Fibroblast of skin of right biceps (primary cell): ENCODE results near the gene RANBP9.
A peak's percentile ranks its signal among the peaks of the same experiment; 100 is the strongest.

ENCODE experiments used
- DNase-seq: peaks from one replicate; pipeline ENCODE4 v3.0.0-alpha.2; 2013

RANBP9 gene

DNA sequence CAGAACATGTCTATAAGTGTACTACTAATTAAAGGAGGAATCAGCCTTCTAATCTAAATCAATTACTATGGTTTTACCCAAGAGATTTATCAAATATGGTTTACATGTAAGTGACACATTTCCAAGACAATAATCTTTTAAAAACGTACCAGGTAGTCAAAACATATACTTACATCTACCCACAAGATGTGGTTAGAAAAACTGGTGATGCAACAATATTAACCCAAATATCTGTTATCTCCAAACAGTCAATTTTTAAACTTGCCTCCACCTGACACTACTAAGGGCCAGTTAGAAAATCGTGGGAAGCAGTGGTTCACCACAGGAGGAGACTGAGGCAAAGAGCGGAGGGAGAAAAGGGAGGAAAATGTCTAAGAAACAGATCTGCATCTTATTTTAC, 68.5 kb downstream of the RANBP9 start:
- no peak for DNase-seq

DNA sequence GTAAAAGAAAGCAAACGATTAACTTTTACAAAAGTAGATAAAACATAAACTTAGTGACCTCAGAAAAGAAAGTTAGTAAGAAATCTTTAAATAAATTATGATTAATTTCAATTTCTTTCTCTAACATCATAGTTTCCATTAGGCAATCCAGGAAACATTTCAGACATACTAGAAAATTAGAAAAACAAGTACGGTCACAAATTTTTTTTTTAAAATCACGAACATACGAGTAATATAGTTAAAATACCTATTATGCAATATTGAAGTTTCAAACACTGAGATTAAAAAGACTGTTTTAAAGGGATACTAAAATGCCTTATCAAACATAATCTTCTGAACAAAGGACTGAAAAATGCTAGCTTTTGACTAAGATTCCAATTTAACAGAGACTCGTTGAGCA, 70.3 kb downstream of the RANBP9 start:
- DNase-seq, result peak; percentile 25

DNA sequence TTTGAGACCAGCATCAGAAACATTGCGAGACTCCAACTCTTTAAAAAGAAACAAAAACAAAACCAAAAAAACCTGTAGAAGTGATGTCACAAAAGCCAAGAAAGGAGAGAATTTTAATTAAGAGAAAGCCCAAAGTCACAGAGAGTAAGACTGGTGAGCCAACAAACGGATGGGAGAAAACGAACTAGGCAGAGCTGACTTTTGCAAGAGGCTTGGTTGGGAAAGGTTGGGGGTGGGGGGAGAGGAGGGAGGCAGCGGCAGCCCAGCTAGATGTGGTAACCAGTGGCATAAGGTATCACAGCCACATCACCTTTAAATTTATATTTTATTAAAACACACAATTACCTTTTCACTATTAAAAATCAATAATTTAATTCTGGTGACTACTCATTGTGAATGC, 73.0 kb downstream of the RANBP9 start:
- DNase-seq, result no peak

DNA sequence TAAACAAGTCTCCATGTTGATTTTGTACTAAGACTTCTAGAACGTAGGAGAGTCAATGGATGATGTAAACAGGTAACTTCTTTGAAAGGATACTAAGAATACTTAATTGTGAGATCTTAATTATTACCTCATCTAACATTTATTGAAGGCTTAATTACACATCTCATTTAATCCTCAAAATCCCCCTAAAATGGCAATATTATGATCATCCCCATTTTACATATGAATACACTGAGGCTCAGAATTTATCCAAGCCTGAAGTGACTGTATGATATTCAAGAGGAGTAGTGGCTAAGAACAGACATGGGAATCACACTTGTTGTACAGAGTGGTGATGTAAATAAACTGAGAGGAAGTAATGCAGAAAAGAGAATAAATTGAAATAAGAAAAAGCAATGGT, 73.6 kb downstream of the RANBP9 start:
- no peak for DNase-seq

DNA sequence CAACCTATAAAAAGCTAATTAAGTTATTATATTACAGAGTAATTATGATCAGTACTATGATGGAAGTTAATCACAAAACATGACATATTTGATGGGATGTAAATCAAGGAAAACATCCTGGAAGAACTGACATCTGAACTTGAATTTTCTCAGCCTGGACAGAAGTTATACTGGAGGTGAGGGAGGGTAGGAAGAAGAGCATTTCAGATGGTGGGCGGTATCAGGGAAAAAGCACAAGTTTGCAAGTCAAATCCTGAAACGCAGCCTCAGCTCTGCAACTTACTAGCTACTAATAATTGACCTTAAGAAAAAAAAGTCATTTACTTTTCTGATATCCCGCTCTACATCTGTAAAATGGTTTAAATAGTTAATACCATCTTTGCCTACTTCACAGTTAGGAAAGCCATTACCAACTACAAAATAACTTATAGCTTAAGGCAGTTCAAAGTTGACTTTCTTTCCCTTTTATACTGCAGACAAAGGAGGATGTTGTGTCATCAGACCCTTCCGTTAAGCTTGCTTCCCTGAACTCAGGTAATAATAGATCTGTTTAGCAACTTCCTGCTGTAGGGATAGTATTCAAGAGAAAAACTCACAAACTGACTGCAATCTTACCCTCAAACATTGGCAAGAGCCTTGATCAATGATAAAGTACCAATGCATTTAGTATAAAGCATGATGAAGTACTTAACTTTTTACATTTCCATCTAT, 75.5 kb downstream of the RANBP9 start:
- no peak for DNase-seq

DNA sequence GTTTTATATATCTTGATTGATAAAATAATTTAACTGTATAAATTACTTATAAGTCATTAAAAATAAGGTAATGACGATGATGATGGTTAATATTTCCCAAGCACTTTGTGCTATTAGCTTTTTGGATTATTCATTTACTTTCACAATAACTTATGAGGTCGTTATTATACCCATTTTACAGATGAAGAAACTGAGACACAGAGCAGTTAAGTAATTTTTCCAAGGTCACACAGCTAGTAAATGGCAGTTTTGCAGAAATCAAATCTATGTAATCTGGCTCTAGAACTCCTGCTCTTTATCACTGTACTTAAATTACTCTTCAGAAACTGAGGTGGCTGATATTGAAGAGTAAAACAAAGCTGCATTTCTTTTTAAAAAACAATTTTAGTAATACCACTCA, 78.3 kb downstream of the RANBP9 start:
- DNase-seq, result no peak

DNA sequence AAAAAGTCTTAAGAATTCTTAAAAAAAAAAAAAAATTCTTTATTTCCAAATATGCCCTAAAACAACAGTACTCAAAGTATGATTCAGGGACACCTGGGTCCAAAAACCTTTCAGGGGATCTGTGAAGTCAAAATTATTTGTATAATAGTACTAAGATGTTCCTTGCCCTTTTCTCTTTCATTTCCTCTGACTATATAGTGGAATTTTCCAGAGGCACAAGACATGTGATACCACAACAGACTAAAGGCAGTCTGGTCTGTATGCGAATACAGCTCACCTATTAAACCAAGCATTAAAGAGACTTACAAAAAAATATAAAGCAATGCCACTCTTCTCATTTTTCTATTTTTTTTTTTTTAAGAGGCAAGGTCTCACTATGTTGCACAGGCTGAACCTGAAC, 81.1 kb downstream of the RANBP9 start:
- DNase-seq, result no peak

DNA sequence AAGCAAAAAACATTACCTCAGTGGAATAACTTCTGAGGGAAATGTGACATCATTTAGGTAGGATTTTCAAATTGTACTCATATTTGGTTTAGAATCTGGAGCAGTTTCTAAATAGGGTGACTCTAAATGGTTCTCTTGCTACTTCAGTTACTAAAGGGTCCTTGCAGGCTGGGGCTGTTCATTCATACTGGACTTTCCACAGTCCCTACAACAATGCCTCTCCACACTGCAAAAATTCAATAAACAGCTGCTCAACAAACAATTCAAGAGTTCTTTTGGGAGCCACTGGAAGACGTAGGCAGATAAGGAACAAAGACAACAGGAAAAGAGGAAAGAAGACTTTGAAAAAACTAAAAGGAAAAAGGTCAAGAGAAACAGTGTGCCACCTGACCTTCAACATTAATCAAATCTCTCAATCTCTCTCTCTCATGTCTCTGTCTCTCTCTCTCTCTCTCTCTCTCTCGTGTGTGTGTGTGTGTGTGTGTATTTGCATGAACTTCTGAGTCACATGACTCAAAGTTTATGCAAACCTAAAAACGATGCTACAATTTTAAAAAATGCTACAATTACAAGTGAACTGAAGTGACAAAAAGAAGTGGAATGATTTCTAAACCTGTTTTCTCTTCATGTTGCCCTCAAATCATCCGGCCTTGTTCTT, 82.0 kb downstream of the RANBP9 start:
- no peak for DNase-seq

DNA sequence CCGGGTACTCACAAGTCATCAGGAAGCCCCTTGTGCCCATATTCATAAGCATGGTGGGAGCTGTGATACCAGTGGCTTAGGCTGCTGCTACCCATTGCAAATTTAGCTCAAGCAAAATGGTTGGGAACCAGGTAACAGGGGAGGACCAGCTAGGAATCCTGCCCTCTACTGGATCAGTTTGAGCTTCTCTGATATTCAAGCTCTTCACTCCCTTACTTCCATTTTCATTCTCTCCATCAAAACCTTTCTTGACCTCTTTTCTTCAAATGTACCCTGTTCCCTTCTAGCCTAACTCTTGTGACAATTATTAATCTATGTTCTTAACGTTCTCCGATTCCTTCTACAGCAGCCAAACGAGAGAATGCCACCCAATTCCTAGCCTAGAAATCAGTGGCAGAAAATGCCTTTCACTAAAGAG, 86.8 kb downstream of the RANBP9 start:
- peak; percentile 30 for DNase-seq

DNA sequence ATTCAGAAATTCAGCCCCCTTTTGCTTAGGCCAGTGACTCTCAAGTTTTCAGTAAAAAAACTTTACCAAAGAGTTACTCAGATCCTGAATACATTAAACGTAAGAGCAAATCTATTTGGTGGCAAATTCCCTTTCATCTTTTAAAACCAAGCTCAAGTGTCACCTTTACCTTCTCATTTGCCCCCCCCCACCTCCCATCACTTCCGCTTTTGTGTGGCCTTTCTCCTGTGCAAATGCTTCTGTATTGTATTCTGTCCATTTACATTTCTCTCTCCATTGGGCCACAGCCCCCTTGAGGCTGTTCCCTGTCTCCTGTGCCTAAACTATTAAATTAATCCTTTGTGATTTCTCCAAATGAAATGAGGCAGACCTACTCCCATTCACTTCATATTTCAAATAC, 94.6 kb downstream of the RANBP9 start:
- DNase-seq, result no peak

DNA sequence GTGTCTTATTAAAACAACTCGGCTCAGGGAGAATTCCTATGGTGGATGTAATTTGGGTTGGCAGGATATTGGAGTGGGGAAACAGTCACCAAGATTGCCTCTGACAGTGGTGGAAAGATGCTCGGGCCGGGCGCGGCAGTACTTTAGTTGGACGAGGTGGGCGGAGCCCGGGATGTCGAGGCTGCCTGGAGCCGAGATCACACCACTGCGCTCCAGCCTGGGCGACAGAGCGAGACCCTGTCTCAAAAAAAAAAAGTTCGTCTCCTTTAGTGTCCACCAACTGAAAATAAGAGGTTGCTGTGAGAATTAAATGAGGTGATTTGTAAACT, 95.9 kb downstream of the RANBP9 start:
- DNase-seq, result peak; percentile 31

DNA sequence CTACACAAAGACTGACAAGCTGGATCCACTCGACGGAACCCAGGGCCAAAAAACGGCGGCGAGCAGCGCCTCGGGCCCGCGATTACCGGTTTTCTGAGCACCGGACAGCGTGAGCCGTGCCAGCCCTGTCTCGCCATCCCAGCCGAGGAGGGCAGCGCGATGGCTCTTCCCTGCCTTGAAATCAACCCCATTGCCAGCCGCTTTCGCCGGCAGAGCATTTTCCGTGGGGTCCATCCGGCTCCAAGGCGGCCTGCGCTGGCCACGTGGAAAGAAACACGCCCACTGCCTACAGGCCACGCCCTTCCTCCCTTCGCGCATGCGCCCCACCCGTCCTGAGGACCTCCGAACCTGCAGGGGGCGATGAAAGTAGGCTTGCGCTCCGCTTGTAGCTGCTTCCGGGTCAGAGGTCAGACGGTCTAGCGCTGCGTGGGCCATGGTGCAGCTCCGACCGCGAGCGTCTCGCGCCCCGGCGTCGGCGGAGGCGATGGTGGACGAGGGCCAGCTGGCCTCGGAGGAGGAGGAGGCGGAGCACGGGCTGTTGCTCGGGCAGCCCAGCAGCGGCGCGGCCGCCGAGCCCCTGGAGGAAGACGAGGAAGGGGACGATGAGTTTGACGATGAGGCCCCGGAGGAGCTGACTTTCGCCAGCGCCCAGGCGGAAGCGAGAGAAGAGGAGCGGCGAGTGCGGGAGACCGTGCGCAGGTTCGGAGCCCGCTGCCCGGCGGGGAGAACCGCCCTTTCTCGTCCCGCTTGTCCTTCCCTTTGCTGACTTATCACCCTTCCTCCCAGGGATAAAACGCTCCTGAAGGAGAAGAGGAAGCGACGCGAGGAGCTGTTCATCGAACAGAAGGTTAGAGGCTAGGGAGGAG, 96.5 kb downstream of the RANBP9 start, which contains the start of gene NOL7:
Gene NOL7 (plus strand): TSS at position 410 of the 866 bp plus-strand sequence. CDS start 24 bp downstream, at position 434.
- DNase-seq, result peak; percentile 98

DNA sequence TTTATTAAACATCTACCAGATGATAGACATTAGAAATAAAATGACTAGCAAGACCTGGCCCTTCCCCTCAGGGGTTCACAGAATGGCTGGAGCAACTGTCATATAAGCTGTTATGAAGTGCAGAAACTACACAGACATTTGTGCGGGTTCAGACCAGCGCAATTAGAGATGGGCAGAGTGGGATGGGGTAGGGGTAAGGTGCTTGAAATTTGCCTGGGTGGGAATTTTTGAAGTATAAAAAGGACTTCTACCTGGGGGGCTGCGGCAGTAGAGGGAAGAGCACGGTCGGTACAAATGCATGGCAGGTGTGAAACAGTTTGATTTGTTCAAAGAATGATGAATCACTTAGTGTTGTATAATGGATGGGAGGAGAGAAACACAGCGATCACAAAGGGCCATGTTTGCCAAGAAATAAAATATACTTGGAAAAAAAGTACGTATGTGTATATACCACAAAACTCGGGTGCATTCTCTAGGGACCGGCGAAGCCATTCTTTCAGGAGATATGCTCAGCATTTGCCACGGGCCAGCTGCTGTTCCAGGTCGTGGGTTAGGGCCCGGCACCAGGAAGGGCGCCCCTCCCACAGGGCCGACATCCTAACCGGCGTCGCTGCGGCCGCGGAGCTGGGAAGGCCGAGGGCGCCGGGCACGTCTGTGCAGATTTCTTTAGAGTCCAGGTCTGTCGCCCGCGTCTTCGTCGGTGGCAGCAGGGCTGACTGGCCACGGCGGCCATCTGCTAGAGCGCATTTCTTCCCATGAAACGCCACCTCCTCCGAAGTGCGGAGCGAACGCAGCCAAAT, 97.3 kb downstream of the RANBP9 start:
- DNase-seq, result no peak

DNA sequence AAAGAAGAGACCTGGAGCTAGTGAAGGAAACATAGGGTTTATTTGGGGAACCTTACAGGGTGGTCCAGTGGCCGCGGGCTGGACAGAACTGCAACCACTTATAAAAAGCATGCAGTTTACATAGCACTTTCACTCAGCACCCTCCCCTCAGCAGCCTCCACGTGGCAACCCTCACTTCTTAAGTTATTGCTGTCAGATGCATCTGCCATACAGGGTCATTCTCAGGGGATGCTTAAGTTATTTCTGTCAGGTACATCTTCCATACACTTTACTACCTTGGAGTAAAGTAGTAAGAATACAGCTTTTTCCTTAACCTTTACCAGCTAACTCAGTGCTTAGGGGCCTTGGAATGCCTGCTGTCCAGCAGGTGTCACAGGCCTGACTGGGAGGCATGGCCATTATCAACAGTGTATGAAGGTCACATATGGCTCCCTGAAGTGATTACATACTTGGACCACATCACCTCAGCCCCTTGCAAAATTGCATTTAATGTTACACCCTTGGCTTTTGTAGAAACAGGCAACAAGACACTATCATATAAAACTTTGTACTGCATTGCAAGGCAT, 98.5 kb downstream of the RANBP9 start:
- no peak for DNase-seq

DNA sequence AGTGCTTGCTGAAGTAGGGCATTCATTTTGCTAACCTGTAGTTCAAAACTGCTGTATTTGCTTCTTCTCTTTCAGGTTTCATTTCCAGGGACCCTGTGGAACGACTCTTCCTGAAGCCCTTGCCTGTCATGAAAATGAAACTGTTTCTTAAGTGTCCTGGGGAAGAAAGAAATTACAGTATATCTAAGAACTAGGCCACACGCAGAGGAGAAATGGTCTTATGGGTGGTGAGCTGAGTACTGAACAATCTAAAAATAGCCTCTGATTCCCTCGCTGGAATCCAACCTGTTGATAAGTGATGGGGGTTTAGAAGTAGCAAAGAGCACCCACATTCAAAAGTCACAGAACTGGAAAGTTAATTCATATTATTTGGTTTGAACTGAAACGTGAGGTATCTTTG, 99.9 kb downstream of the RANBP9 start:
- no peak for DNase-seq

DNA sequence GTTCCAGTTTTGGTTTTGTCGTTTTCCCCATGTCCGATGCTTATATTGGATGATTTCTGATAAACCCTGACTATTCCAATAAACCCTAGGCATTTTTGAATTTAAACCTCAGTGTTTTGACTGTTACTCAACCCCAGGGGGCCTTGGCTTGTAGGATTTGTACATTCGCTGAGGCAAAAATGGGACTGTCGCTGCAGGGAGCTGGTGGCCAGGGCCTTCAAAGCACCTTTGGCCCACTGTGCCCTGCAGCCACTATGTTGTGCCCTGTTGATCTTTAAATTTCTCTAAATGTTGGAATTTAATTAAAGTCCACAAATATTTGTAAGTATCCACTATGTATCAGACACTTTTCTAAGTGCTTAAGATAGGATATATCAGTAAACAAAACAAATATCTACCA, 106.0 kb downstream of the RANBP9 start:
- DNase-seq, result no peak

DNA sequence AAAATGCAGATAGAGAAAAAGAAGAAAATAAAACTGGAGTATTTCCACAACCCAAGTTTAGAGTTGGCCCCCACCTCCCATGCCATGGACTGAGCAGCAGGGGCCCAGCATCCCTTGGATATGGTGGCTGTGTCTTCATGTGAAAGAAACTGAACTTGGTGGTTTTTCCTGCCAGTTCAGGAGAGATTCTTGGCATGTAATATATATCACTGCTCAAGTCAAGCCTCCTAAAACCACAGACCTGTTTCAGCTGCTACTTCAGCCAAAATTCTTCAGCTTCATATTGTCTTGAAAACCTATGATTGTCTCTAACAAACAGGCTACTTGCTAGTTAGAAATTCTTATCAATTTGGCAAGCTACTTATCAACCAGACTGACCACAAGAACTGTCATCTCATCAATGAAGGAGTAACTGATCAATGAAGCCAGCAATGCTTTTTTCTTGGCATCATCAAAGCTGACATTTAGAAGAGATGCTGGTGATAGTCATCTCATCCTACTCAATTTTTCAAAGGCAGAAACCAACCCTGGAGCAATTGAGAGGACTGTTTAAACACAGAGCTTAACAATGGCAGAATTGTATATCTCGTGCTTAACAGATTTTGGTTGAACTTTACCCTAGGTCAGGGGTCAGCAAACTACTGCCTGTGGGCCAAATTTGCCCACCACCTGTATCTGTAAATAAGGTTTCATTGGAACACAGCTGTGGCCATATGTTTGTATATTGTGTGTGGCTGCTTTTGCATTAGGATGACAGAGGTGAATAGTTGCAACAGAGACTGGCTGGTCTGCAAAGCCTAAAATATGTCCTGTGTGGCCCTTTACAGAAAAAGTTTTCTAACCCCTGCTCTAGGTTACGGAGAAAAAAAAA, 106.9 kb downstream of the RANBP9 start:
- DNase-seq, result no peak

DNA sequence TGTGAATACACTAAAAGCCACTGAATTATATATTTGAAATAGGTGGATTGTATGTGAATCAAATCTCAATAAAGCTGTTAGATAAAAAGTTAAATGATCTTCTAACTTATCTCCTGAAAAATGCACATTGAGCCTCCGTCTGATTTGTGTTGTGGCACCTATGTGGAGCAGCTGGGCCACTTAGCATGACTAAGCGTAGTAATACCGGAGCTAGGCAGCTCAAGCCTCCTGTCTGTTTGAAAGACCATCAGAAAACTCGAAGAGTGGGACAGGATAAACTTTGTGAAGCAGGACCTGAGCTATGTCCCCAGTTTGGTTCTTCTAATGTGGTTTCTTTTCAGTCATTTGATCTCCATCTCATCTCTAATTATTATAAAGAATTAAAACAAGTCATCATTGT, 107.5 kb downstream of the RANBP9 start:
- DNase-seq, result no peak

DNA sequence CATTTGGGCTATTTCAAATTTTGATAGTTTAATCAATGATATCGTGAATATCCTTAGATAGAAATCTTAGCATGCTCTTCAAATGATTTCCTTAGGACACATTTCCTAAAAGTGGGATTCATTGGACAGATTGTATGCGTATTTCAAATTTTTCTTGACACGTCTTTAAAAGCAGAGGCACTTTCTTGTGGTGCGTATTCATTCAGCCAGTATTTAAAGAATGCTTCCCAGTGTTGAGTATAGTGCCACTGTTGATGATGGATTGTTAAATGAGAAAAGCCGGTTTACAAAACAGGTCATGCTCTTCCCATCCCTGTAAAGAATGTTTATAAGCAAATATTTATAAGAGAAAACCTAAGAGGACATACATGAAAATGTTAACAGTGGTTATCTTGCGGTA, 111.6 kb downstream of the RANBP9 start:
- DNase-seq, result peak; percentile 10

DNA sequence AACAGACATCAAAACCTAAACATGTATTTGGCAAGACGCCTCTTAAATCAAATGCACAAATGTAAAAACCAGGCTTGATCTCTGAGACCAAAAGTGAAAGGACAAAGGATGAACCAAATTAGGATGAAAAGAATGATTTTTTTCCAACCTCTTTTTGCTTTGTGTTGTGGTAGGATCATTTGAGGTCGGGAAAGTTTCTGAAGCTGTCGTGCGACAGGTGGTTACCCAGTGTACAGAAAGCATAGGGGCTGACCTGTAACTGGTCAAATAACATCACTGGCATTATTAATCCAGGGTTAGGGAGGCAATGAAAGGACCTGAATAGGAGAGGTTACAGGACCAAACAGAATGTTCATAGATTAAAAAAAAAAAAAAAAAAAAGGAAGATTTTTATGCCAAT, 114.6 kb downstream of the RANBP9 start:
- DNase-seq, result no peak

DNA sequence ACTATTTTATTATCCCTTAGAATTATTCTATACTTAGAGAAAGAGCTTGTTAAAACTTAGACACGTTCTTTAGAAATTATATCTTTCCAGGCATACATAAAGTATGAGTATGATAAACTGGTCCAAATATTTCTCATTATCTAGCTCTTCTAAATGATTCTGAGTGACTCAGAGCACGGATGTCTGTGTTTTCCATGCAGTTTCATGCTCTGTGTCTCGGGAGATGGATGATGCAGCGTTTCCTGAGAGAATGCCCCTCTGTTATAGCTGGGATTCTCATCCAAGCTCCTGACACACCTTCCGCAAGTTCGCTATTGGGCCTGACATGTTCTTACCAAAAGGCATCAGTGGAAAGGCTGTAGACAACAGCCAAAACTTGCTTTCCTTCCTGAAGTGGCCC, 117.9 kb downstream of the RANBP9 start:
- DNase-seq, result peak; percentile 54

DNA sequence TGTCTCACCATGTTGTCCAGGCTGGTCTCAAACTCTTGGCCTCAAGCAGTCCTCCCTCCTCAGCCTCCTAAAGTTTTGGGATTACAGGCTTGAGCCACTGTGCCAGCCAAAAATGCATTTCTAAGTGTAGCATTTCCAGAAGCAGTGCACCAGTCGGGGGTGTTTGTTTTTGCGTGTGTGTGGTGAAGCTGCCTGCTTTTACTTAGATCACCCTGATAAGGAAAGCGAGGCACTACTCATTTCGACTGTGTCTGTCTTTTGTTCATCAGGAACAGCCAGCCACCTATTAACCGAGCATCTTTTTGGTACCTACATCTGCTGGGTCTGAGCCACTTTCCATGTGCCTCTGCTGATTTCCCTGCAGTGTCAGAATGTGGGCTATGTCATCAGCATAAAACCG, 118.5 kb downstream of the RANBP9 start:
- no peak for DNase-seq
